PFSK-1 (cell line): ENCODE measurements around the gene DDX56.

Source experiments
- FOXP2 ChIP-seq: optimal IDR thresholded peaks from 2 replicates; pipeline ENCODE3; 2011; ENCODE audit warnings: borderline replicate concordance, control low read depth, inconsistent platforms; ENCODE audit not compliant: insufficient read depth; ENCODE audit errors: extremely low read length, extremely low read depth
- POLR2AphosphoS5 ChIP-seq: IDR thresholded peaks from 2 replicates; pipeline ENCODE4 v1.6.1; 2012; ENCODE audit warnings: low read depth, mild to moderate bottlenecking, control low read depth, low read length, moderate library complexity
- SIN3A ChIP-seq: IDR thresholded peaks from 2 replicates; pipeline ENCODE4 v1.6.1; 2012; ENCODE audit warnings: mild to moderate bottlenecking, low read length, moderate library complexity, borderline replicate concordance; ENCODE audit not compliant: insufficient read depth
- TAF1 ChIP-seq: IDR thresholded peaks from 2 replicates; pipeline ENCODE4 v1.6.1; 2012; ENCODE audit warnings: low read length, control low read depth, borderline replicate concordance; ENCODE audit not compliant: insufficient read depth
- TF ChIP-seq, protein P1 (sequence below), 2 experiments: IDR thresholded peaks; 2 replicates each; pipeline versions ENCODE4 v1.6.1 to v1.8.0; 2011 to 2012; ENCODE audit warnings: low read depth in 2 of 2, low read length in 2 of 2, control low read depth in 1 of 2, inconsistent platforms in 1 of 2, mild to moderate bottlenecking in 1 of 2, moderate library complexity in 1 of 2; ENCODE audit not compliant: insufficient read depth in 1 of 2

- TF ChIP-seq SIN3A (no peak), POLR2AphosphoS5 (no peak), FOXP2 (no peak), TAF1 (no peak)
- TF ChIP-seq, protein P1, sequence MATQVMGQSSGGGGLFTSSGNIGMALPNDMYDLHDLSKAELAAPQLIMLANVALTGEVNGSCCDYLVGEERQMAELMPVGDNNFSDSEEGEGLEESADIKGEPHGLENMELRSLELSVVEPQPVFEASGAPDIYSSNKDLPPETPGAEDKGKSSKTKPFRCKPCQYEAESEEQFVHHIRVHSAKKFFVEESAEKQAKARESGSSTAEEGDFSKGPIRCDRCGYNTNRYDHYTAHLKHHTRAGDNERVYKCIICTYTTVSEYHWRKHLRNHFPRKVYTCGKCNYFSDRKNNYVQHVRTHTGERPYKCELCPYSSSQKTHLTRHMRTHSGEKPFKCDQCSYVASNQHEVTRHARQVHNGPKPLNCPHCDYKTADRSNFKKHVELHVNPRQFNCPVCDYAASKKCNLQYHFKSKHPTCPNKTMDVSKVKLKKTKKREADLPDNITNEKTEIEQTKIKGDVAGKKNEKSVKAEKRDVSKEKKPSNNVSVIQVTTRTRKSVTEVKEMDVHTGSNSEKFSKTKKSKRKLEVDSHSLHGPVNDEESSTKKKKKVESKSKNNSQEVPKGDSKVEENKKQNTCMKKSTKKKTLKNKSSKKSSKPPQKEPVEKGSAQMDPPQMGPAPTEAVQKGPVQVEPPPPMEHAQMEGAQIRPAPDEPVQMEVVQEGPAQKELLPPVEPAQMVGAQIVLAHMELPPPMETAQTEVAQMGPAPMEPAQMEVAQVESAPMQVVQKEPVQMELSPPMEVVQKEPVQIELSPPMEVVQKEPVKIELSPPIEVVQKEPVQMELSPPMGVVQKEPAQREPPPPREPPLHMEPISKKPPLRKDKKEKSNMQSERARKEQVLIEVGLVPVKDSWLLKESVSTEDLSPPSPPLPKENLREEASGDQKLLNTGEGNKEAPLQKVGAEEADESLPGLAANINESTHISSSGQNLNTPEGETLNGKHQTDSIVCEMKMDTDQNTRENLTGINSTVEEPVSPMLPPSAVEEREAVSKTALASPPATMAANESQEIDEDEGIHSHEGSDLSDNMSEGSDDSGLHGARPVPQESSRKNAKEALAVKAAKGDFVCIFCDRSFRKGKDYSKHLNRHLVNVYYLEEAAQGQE (IDR thresholded peaks at IDR 0.05; ENCODE audit: insufficient read depth in 1 of 2, low read depth in 2 of 2, low read length in 2 of 2): no peak
These were observed 42.7 kb downstream of the DDX56 start for GRCh38 chr7:44530990-44531389.
